ENCODE results near the gene SYNGR4.
"Not testable (repeated sequence)": the region's sequence is repeated elsewhere in the genome, so short reads cannot be mapped to it uniquely, and the experiment has no call there.

SYNGR4 gene

GRCh38 chr19:48390188-48391099 is 26.3 kb downstream of the SYNGR4 start:
- H3K27ac ChIP-seq = peak overlapping the region; percentile 84

GRCh38 chr19:48391100-48392005 is 27.2 kb downstream of the SYNGR4 start, which contains the start of gene KDELR1:
KDELR1 (minus strand) TSS chr19:48391551; CDS start chr19:48391358, 193 bp downstream.
- ChIA-PET CTCF (interaction anchor here (0.5 to 2.1 kb wide), 14 partner anchors 8 to 224 kb away, joined by 3 to 13 read pairs (median 4); partner anchors contain the start of genes FAM83E, SYNGR4 and TMEM143), POLR2A (ENCODE audit: low non-redundant PET) (interaction anchor here (0.6 kb wide), 2 partner anchors 27 to 28 kb away, joined by 3 to 5 read pairs; partner anchors contain the start of genes SYNGR4 and TMEM143)
- peak; percentile 81 for DNase-seq (ENCODE audit: low spot score)
- peak; percentile 92 for TF ChIP-seq CTCF (conservative IDR thresholded peaks at IDR 0.05; ENCODE audit: low read depth)
- H3K27ac ChIP-seq = peak within 1 kb of the TSS; percentile 84

More at GRCh38 chr19:48390188-48391099, 26.3 kb downstream of the SYNGR4 start:
- ChIA-PET CTCF (interaction anchor here (0.6 to 2.1 kb wide), 11 partner anchors 25 to 225 kb away, joined by 3 to 13 read pairs (median 3); partner anchors contain the start of genes FAM83E, SYNGR4 and TMEM143), POLR2A (ENCODE audit: low non-redundant PET) (interaction anchor here (0.6 kb wide), 1 partner anchor 27 kb away, joined by 3 read pairs; the partner anchor contains the start of gene TMEM143)
- TF ChIP-seq CTCF (conservative IDR thresholded peaks at IDR 0.05; ENCODE audit: low read depth) = peak; percentile 53
- DNase-seq (ENCODE audit: low spot score) = peak; percentile 46

- ChIA-PET CTCF (interaction anchor here (0.5 to 2.1 kb wide), 7 partner anchors 9 to 145 kb away, joined by 3 to 13 read pairs (median 5); partner anchors contain the start of genes SYNGR4 and TMEM143), POLR2A (ENCODE audit: low non-redundant PET) (interaction anchor here (0.6 kb wide), 1 partner anchor 28 kb away, joined by 5 read pairs; the partner anchor contains the start of genes SYNGR4 and TMEM143)
- DNase-seq (ENCODE audit: low spot score) = not testable (repeated sequence)
- peak overlapping the region; percentile 84 for H3K27ac ChIP-seq
Observed at GRCh38 chr19:48392006-48392344, 27.8 kb downstream of the SYNGR4 start.

GRCh38 chr19:48392860-48393558 is 28.8 kb downstream of the SYNGR4 start:
- peak overlapping the region; percentile 30; the same call in 1 of the 2 replicates for H3K27ac ChIP-seq
- ChIA-PET POLR2A (ENCODE audit: low non-redundant PET) (no interaction called here), CTCF (no interaction called here)
- no peak for DNase-seq (ENCODE audit: low spot score)
- TF ChIP-seq CTCF (conservative IDR thresholded peaks at IDR 0.05; ENCODE audit: low read depth) = no peak

GRCh38 chr19:48393559-48394330 is 29.6 kb downstream of the SYNGR4 start, which contains the start of gene GRIN2D:
GRIN2D (plus strand) TSS chr19:48393668; CDS start chr19:48398393, 4,725 bp downstream.
- CTCF ChIA-PET = no interaction called here

More at GRCh38 chr19:48393559-48394330, 29.6 kb downstream of the SYNGR4 start, which contains the start of gene GRIN2D:
- DNase-seq (ENCODE audit: low spot score) = no peak
- H3K27ac ChIP-seq = peak within 1 kb of the TSS; percentile 30; the same call in 1 of the 2 replicates
- no peak for TF ChIP-seq CTCF (conservative IDR thresholded peaks at IDR 0.05; ENCODE audit: low read depth)
- POLR2A ChIA-PET (ENCODE audit: low non-redundant PET) = no interaction called here
